Right forelimb (tissue), 1 donor: ENCODE results near the gene MMEL1.
"Not testable (repeated sequence)": the region's sequence is repeated elsewhere in the genome, so short reads cannot be mapped to it uniquely, and the experiment has no call there.

Source experiments
- DNase-seq: peaks from one replicate; pipeline ENCODE4 v3.0.0-alpha.2; 2018

MMEL1 gene, protein sequence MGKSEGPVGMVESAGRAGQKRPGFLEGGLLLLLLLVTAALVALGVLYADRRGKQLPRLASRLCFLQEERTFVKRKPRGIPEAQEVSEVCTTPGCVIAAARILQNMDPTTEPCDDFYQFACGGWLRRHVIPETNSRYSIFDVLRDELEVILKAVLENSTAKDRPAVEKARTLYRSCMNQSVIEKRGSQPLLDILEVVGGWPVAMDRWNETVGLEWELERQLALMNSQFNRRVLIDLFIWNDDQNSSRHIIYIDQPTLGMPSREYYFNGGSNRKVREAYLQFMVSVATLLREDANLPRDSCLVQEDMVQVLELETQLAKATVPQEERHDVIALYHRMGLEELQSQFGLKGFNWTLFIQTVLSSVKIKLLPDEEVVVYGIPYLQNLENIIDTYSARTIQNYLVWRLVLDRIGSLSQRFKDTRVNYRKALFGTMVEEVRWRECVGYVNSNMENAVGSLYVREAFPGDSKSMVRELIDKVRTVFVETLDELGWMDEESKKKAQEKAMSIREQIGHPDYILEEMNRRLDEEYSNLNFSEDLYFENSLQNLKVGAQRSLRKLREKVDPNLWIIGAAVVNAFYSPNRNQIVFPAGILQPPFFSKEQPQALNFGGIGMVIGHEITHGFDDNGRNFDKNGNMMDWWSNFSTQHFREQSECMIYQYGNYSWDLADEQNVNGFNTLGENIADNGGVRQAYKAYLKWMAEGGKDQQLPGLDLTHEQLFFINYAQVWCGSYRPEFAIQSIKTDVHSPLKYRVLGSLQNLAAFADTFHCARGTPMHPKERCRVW

DNA sequence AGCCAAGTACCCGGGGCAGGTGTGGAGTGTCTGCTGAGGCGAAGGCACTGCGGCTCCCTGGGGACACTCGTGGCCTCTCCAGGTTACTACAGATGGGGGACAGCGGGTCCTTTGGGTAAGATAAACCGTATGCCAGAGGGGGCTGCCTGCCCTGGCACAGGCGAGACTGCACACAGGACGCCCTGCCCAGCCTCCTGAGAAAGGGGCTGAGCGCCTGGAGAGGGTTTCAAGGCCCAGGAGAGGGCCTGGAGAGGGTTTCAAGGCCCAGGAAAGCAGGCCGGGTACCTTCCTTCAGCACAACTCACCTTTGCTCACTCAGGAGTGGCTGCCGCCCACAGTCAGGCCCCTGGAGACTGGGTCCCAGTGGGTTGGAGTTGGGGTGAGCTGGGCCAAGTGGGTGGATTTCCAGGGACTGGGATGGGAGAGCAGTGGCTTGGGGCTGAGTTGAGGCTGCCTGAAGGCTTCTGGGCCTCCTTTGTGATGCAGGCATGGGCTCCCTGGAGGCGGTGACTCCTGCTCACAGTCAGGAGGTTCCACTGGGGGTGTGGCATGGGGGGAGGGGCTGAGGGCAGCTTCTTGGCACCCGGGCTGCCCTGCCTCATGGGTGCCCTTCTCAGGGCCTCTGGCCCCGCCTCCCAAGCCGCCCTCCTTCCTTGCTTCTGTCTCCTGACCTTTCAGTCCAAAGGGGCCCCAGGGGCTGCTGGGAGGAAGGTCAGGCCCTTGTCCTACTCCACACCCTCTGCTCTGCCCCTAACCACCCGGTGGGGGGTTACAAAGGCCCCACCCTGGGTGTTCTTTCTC, at the start of gene MMEL1:
Gene MMEL1, minus strand, starts transcription at position 456 of the 801 bp plus-strand sequence. CDS start 3,532 bp downstream, outside the sequence.
- no peak for DNase-seq

DNA sequence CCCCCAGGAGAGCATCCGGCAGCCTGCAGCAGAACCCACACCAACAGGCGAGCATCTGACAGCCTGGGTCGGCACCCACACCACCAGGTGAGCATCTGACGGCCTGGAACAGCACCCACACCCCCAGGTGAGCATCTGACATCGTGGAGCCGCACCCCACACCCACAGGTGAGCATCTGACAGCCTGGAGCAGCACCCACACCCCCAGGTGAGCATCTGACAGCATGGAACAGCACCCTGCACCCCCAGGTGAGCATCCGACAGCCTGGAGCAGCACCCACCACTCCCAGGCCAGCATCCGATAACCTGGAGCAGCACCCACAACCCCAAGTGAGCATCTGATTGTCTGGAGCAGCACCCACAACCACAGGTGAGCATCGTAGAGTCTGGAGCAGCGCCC, 43.9 kb upstream of the MMEL1 start:
- DNase-seq, result not testable (repeated sequence)

DNA sequence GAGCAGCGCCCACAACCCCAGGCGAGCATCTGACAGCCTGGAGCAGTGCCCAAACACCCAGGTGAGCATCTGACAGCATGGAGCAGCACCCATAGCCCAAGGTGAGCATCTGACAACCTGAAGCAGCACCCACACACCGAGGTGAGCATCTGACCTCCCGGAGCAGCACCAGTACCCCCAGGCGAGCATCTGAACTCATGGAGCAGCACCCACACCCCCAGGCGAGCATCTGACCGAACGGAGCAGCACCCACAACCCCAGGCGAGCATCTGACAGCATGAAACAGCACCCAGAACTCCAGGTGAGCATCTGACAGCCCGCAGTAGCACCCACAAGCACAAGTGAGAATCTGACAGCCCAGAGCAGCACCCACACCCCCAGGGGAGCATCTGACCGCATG, 38.8 kb upstream of the MMEL1 start:
- DNase-seq, result not testable (repeated sequence)

DNA sequence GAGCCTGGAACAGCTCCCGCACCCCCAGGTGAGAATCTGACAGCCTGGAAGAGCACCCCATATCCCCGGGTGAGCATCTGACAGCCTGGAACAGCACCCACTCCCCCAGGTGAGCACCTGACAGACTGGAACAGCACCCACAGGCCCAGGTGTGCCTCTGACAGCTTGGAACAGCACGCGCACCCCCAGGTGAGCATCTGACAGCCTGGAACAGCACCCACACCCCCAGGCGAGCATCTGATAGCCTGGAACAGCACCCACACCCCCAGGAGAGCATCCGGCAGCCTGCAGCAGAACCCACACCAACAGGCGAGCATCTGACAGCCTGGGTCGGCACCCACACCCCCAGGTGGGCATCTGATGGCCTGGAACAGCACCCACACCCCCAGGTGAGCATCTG, 27.0 kb upstream of the MMEL1 start:
- DNase-seq, result not testable (repeated sequence)

DNA sequence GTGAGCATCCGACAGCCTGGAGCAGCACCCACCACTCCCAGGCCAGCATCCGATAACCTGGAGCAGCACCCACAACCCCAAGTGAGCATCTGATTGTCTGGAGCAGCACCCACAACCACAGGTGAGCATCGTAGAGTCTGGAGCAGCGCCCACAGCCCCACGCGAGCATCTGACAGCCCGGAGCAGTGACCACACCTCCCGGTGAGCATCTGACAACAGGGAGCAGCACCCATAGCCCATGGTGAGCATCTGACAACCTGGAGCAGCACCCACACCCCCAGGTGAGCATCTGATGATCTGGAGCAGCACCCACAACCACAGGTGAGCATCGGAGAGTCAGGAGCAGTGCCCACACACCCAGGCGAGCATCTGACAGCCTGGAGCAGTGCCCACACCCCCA, 25.1 kb upstream of the MMEL1 start:
- not testable (repeated sequence) for DNase-seq

DNA sequence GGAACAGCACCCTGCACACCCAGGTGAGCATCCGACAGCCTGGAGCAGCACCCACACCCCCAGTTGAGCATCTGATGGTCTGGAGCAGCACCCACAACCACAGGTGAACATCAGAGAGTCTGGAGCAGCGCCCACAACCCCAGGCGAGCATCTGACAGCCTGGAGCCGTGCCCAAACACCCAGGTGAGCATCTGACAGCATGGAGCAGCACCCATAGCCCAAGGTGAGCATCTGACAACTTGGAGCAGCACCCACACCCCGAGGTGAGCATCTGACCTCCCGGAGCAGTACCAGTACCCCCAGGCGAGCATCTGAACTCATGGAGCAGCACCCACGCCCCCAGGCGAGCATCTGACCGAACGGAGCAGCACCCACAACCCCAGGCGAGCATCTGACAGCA, 24.3 kb upstream of the MMEL1 start:
- not testable (repeated sequence) for DNase-seq

DNA sequence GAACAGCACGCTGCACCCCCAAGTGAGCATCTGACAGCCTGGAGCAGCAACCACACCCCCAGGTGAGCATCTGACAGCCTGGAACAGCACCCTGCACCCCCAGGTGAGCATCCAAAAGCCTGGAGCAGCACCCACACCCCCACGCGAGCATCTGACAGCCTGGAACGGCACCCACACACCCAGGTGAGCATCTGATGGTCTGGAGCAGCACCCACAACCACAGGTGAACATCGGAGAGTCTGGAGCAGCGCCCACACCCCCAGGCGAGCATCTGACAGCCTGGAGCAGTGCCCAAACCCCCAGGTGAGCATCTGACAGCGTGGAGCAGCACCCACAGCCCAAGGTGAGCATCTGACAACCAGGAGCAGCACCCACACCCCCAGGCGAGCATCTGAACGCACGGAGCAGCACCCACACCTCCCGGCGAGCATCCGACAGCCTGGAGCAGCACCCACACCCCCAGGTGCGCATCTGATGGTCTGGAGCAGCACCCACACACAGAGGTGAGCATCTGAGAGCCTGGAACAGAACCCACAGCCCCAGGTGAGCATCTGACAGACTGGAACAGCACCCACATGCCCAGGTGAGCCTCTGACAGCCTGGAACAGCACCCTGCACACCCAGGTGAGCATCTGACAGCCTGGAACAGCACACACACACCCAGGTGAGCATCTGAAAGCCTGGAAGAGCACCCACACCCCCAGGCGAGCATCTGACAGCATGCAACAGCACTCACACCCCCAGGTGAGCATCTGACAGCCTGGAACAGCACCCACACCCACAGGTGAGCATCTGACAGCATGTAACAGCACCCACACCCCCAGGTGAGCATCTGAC, 23.0 kb upstream of the MMEL1 start:
- not testable (repeated sequence) for DNase-seq

DNA sequence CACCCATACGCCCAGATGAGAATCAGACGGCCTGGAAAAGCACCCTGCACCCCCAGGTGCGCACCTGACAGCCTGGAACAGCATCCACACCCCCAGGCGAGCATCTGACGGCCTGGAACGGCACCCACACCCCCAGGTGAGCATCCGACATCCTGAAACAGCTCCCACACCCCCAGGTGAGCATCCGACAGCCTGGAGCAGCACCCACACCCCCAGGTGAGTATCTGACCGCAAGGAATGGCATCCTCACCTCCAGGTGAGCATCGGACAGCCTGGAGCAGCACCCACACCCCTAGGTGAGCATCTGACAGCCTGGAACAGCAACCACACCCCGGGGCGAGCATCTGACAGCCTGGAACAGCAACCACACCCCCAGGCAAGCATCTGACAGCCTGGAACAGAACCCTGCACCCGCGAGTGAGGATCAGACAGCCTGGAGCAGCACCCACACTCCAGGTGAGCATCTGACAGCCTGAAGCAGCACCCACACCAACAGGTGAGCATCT, 21.7 kb upstream of the MMEL1 start:
- not testable (repeated sequence) for DNase-seq

DNA sequence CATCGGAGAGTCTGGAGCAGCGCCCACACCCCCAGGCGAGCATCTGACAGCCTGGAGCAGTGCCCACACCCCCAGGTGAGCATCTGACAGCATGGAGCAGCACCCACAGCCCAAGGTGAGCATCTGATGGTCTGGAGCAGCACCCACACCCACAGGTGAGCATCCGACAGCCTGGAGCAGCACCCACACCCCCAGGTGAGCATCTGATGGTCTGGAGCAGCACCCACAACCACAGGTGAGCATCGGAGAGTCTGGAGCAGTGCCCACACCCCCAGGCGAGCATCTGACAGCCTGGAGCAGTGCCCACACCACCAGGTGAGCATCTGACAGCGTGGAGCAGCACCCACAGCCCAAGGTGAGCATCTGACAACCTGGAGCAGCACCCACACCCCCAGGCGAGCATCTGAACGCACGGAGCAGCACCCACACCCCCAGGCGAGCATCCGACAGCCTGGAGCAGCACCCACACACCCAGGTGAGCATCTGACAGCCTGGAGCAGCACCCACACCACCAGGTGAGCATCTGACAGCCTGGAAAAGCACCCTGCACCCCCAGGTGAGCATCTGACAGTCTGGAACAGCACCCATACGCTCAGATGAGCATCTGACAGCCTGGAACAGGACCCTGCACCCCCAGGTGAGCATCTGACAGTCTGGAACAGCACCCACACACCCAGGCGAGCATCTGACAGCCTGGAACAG, 21.1 kb upstream of the MMEL1 start:
- DNase-seq, result not testable (repeated sequence)

DNA sequence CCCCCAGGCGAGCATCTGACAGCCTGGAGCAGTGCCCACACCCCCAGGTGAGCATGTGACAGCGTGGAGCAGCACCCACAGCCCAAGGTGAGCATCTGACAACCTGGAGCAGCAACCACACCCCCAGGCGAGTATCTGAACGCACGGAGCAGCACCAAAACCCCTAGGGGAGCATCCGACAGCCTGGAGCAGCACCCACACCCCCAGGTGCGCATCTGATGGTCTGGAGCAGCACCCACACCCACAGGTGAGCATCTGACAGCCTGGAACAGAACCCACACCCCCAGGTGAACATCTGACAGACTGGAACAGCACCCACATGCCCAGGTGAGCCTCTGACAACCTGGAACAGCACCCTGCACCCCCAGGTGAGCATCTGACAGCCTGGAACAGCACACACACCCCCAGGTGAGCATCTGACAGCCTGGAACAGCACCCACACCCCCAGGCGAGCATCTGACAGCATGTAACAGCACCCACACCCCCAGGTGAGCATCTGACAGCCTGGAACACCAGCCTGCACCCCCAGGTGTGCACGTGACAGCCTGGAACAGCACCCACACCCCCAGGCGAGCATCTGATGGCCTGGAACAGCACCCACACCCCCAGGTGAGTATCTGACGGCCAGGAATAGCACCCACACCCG, 20.2 kb upstream of the MMEL1 start:
- DNase-seq, result not testable (repeated sequence)

DNA sequence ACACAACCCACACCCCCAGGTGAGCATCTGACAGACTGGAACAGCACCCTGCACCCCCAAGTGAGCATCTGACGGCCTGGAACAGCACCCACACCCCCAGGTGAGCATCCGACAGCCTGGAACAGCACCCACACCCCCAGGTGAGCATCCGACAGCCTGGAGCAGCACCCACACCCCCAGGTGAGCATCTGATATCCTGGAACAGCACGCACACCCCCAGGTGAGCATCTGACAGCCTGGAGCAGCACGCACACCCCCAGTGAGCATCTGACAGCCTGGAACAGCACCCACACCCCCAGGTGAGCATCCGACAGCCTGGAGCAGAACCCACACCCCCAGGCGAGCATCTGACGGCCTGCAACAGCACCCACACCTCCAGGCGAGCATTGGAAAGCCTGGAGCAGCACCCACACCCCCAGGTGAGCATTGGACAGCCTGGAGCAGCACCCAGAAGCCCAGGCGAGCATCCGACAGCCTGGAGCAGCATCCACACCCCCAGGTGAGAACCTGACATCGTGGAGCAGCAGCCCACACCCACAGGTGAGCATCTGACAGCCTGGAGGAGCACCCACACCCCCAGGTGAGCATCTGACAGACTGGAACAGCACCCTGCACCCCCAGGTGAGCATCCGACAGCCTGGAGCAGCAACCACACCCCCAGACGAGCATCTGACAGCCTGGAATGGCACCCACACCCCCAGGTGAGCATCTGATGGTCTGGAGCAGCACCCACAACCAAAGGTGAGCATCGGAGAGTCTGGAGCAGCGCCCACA, 19.5 kb upstream of the MMEL1 start:
- DNase-seq, result not testable (repeated sequence)

DNA sequence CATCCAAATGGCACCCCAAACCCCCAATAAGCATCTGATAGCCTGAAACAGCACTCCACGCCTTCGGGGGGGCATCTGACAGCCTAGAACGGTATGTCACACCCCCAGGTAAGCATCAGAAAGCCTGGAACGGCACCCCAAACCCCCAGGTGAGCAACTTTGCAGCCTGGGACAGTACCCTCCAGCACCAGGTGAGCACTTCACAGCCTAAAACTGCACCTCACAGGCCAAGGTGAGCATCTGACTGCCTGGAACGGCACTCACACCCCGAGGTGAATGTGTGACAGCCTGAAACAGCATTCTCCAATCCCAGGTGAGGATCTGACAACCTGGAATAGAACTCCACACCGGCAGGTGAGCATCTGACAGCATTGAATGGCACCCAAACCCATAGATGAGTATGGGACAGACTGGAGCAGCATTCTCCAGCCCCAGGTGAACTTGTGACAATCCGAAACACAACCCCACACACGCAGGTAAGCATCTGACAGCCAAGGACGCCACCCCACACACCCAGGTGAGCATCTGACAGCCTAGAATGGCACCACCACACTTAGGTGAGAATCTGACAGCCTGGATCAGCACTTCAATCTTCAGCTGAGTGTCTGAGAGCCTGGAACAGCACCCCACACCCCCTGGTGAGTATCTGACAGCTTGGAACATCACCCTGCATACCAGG, 18.3 kb upstream of the MMEL1 start:
- DNase-seq, result no peak

DNA sequence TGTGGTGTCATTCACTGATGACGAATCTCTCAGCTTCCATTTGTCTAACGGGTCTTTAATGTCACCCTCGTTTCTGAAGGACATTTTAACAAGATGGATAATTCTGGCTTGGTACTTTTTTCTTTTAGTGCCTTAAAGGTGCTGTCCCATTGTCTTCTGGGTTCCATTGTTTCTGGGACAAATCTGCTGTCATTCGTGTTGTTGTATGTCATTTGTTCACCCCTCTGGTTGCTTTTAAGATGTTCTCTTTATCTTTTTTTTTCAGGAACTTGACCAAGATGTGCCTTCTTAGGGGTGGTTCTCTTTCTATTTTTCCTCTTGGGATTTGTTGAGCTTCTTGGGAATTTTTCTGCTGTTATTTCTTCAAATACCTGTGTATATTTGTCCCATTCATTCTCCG, 14.0 kb upstream of the MMEL1 start:
- no peak for DNase-seq

DNA sequence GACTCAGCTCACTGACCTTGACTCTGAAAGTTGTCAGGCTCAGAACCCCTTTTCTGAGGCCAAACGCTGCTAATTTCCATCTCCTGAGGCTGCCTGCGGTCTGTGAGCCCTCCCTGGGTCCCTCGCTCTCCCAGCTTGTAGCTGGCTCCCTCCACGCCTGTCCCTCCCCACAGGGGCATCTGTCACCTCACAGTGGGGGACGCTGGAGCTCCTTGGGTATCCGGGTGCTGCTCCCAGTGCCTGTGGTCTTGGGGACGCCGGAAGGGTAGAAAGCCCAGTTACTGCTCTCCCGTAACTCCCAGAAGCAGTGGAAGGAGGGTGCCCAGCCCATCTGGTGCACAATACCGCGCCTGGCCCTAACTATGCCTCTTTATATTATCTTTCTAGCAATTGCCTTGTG, 13.0 kb upstream of the MMEL1 start:
- DNase-seq, result no peak

DNA sequence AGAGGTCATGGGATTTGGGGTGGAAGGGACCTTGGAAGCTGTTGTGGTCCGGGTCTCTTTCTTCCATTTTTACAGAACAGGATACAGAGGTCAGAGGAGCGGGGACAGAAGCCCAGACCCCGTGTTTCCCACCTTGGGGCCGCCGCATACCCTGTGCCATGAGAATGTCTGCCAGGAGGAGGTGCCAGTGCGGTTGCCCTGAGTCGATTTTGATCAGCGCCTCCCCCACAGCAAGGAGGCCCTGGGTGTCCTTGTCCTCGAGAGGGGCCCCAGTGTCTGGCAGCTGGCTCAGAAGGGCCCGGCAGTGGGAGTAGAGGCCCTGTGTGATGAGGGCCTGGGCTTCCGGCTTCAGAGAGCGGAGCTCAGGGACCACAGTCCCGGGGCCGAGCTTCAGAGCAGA, 12.3 kb upstream of the MMEL1 start:
- no peak for DNase-seq

DNA sequence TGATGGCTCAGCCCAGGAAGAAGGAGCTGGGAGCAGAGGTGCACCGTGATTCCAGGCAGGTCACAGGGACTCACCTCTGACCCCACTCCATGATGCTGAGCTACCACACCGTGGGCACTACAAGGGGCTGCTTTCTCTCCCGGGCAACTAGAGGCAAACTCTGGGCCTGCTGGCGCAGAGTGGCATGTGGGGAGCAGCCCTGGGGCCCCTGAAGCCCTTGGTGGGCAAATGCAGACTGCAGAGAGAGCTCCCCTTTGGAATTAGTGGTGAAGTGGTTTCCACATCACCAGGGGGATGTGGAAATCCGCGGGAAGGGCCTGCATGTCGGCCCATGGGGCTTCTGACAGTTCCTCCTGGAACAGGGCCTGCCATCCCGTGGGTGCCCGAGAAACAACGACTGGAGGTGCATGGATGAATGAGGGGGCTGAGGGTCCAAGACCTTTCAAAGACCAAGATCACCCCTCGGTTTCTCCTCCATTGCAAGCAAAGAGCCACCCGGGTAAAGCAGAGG, 11.8 kb upstream of the MMEL1 start:
- DNase-seq, result no peak

DNA sequence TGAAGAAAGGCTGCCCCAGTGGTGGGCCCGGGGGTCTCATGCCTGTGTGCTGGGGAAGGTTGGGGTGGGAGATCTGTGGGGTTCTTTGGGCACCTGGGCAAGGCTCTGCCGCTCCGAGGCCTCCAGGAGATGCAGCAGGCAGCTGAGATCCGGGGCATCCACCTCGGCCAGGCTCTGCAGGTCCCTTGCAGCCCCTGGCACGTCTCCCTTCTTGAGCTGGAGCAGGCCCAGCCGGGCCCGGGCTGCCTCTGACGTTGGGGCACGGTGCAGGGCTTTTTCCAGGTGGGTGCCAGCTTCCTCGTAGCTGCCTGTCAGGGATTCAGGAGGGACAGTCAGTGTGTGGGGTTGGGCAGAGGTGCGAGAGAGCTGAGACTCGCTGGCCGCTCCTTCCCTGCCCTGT, 11.4 kb upstream of the MMEL1 start:
- no peak for DNase-seq

DNA sequence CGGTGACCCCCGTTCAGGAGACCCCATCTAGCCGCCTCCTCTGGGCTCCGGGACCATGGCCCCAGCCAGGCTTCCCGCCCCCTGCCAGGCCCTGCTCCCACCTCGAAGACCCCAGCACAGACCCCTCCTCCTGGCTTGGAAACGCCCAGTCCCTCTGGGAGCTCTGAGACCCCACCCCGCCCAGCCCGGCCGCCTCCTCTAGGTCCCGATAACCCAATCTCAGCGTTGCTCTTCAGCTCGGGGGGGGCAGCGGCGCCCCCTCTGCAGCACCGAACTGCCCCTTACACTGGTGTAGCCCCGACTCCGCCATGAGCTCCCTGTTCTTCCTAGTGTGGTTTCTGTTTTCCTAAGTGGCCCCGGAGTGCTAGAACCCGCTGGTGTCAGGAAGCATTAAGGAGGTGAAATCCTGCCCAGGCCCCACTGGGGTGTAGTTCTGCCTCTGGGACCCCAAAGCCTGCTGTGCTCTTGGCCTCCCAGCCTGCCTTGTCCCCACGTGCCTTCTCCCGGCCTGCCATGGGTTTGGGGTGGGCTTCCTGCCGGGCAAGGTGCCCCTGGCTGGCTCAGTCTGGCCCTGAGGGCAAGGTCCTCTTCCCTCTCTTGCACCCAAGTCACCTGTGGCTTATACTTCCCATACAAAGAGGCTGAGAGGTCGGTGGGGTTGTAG, 10.7 kb upstream of the MMEL1 start:
- DNase-seq, result no peak
